GM21786 (cell line): ENCODE results near the gene ADCY6.
A peak's percentile ranks its signal among the peaks of the same experiment; 100 is the strongest.

Experiments used
- ATAC-seq: cut with Tn5 transposase; IDR thresholded peaks from one replicate; pipeline ENCODE4 v1.9.1; 2021; ENCODE audit not compliant: unreplicated experiment

The ADCY6 gene

DNA sequence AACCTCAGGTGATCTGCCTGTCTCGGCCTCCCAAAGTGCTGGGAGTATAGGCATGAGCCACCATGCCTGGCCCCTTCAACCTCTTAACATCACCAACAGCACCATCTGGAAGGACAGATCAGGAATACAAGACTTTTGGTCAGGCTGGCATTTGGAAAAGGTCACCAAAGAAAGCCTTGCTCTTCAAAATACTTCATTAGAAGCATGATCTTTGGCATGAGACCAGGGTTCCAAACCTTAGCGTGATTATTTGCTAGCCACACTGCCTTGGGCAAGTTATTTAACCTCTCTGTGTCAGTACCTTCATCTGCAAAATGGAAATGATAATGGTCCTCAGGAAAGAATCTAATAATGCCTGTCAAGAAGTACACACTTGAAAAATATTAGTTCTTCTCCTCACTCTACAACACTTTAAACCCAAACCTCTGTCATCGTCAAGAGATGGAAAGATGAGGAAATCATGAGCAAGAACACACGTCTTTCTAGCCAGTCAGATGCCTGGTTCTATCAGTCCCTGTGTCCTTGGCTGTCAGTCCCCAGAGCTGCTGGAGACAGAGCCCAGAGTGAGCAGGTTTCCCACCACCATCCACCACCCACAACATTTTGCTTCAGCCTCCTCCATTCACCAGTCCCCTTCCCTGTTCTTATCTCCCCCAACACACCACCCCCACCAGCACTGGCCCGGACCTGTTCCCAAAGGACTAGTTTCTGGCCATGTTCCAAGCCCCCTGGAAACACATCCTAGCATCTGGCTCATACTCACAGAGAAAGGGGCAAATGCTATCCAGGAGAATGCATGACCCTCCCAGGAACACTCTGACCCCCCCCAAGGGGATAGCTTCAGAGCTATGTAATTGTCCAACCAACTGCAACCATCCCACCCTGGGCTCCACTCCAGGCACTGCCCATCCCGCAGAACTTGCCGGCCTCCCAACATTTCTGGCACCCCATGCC lies 2.0 kb downstream of the ADCY6 start:
- no peak for ATAC-seq

GRCh38 chr12:48783432-48783831 lies 5.5 kb downstream of the ADCY6 start:
- no peak for ATAC-seq

DNA sequence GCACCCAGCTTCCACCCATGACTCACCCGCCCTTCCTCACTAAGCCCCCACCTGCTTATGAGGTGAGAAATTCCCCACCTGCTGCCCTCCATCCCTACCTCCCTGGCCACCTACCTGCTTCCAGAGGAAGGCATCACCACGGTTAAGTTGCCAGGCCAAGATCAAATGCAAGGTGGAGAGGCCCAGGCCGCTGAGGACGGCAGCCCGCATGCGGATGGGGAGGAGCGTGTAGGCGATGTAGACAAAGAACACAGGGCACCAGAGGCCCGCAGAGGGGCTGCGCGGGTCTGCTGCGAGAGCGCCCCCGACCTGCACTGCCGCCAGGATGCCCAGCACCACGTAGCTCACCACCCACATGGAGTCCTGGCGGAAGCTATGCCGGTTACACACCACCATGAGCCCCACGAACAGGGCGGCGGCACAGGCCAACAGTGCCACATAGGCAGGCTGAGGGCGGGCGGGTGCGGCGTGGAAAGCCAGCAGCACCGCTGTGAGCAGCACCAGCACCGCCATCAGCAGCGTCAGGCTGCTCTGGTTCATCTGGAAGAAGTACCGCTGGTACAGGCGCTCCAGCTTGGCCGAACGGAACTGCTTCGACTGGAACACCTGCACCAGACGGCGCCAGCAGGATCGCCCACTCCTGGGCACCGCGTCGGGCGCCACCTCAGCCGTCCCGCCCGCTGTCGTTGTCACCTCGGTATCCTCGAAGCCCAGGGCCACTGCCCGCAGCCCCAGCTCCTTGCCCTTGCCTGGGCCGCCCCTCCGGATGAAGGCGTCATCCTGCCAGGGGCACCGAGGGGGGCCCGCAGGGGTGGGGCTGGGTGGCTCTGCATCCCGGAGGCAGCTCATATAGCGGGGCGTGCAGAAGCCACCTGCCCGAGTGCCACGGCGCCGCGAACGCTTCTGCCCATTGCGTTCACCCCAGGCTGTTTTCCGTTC lies 6.2 kb downstream of the ADCY6 start:
- ATAC-seq, result no peak

DNA sequence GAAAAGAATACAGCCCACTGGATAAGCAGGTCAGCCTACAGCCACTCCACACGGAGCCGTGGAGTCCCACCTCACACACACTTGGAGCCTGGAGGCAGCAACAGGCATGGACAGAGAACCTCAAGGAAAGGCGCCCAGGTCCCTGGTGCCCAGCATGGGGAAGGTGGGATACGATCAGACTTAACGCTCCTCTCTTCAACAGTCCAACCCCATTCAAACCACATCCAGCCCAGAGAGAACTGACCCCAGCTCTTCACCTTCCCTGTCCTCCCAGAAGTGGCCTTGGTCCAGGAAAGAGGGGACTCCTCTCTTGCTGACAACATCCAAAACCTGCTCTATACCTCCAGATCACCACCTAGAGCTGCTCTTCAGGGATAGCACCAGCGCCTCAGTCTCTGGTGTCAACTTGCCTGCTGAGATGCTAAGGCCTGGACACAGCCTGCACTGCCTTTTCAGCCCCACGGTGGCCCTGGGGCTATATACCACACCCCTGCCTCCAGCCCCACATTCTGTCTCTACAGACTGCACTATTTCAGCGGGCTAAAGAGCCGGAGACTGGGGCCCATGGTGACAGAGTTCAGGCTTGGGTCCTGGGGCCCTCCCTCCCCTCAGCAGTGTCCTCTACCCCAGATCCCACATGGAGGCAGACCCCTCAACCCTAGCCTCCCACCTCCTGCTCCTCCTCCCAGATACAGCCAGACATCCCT lies 7.0 kb downstream of the ADCY6 start:
- ATAC-seq, result no peak

DNA sequence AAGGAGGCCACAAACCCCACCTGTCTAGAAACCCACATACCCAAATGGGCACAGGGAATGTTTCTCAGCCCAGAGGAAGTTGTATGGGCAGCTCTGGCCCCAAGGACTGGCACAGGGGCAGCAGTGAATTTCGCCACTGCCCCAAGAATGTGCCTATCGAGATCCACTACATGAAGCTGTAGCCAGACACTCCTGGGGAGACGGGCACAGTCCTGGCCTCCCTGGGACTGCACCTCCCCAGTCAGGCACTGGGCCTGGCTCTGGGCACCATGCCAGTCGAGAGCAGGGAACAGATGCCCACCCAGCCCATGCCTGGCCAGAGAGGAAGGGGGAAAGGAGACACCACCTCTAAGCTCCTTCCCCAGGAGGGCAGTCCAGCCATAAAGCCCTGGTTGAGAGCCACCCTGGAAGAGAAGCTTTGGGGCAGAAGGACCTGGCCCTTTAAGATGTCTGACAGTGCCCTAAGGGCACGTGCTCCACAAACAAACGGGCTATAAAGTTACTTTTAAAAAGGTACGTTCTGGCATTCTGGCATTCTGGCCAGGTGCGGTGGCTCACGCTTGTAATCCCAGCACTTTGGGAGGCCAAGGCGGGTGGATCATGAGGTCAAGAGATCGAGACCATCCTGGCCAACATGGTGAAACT lies 8.4 kb downstream of the ADCY6 start:
- ATAC-seq, result no peak

- no peak for ATAC-seq
These were observed 9.0 kb downstream of the ADCY6 start for GRCh38 chr12:48779869-48780268.

DNA sequence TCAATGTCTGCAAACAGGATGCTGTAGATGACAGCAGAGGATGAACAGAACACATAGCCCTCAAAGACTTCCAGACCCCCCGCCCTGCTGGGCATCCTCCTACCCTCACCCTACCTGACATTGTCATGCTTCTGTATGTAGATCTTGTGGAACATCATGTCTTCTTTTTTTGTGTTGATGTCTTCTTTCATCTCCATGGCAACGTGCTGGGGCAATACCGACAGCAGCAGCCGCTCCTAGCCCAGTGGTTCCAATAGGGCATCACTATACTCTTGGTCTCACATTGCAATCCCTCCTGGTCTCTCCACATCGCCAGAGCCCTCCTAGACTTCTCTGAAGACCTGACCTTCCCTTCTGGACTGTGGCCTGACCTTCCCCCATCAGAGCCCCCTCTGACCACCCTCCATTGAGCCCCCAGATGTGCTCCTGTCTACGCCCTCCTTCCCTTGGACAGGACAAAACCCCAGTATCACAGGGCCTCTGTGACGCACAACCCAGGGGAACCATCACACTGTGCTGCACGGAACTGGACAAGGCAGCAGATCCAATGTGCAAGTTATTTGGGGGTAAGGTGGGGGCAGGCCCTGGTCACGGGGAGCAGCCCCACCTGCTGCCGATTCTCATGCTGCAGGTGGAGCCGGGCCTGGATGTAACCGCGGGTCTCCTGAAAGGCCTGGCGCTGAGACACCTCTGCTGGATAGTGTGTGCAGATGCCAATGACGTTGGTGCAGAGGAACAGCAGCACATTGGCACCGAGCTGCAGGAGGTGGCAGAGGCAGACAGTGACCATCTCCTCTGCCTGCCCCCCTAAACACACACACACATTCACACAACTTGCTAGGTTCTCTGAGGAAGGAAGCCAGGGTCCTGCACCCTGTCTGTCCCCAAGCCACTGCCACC lies 11.1 kb downstream of the ADCY6 start:
- no peak for ATAC-seq

DNA sequence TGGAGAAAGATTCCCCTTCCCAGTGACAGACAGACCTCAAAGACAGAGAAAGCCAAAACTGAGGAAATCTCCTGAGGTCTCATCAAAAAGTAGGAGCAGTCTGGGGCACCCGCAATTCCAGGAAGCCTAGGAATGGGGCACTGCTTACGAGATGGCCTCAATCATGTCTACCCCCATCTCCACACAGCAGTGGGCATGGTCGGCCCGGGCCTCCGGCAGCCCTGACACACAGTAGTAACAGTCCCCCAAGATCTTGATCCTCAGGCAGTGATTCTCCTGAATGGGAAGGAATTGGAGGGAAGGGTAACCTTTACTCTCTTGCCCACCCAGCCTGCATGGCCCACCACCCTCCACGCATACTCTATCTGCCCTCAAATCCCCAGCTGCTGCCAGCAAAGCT lies 11.9 kb downstream of the ADCY6 start:
- ATAC-seq, result no peak

- ATAC-seq, result no peak
These were observed 12.8 kb downstream of the ADCY6 start for GRCh38 chr12:48775991-48776649.

DNA sequence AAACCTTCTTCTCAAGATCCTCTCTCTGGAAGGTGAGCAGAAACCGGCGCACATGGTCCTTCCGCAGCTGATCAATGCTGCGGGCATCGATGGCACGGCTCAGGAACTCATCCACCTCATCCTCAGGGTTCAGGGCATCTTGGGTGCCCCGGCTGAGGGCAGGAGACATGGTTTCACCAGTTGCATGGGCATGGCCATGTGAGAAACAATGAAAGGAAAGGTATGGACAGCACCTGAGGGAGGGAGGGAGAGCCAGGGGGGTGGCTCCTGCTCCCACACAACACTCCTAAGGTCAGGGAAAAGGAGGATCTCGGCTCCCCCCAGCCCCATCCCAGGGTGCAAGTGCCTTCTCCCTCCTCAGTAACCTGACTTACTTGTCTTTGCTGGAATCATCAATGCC lies 13.6 kb downstream of the ADCY6 start:
- ATAC-seq, result no peak

GRCh38 chr12:48774516-48774915 lies 14.4 kb downstream of the ADCY6 start:
- ATAC-seq, result no peak

- ATAC-seq, result no peak
These were observed 15.2 kb downstream of the ADCY6 start for GRCh38 chr12:48773686-48774085.

GRCh38 chr12:48771588-48772112 lies 17.2 kb downstream of the ADCY6 start:
- no peak for ATAC-seq

DNA sequence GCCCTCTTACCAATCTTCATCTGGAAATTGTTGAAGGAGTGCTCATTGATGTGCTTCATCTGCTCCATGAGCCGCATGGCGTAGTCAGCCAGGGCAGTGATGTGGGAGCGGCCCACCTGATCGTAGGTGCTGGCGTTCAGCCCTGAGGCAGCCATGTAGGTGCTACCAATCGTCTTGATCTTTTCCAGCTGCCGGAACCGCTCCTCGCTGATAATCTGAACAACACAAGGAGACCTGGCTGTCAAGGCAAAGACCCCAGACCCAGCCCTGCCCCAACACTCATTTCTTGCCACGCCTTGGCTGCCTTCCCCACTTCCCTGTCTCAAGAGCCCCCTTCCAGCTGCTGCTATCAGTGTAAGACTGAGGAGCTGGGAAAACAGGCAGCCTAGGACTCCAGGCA lies 18.1 kb downstream of the ADCY6 start:
- ATAC-seq, result no peak

DNA sequence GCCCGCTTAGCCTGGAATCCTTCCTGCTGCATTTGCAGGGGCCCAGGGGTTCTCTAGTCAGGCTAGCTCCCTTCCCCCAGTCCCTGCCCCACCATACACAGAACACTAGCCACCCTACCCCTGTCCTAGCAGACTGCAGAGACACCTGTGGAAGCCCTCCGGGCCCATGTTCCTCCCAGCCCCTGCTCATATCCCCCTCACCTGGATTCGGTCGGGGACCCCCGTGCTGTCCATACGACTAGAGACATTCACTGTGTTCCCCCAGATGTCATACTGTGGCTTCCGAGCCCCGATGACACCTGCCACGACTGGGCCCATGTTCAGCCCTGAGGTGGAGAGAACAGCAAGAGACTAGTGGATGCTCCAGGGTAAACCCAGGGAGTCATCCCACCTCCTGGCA lies 20.2 kb downstream of the ADCY6 start:
- ATAC-seq, result no peak

- ATAC-seq, result no peak
These were observed 20.7 kb downstream of the ADCY6 start for GRCh38 chr12:48768147-48768546.

GRCh38 chr12:48767521-48767920 lies 21.4 kb downstream of the ADCY6 start:
- no peak for ATAC-seq

GRCh38 chr12:48767047-48767446 lies 21.8 kb downstream of the ADCY6 start:
- no peak for ATAC-seq

GRCh38 chr12:48765753-48766162 lies 23.1 kb downstream of the ADCY6 start:
- peak; percentile 47 for ATAC-seq
